NCI-H460 (cell line): ENCODE measurements around the gene ANKRD13C. TPM values are rescaled to one million over a fixed set of nuclear protein-coding genes. Genes with fewer than 3 reads are reported as not detected.
"Not testable (repeated sequence)": the region's sequence is repeated elsewhere in the genome, so short reads cannot be mapped to it uniquely, and the experiment has no call there.

Experiments used
- DNase-seq: peaks from one replicate; pipeline ENCODE4 v3.0.0-alpha.2; 2016; ENCODE audit warnings: low read depth; ENCODE audit errors: extremely low read depth
- polyA plus RNA-seq: library from polyadenylated mRNA; depleted of rRNA; stranded (reverse); fragments of >200 nt; gene quantifications from 2 replicates; pipeline ENCODE4 v1.2.3, GENCODE V29; 2014; cell fraction: nucleus; rRNA removed
- total RNA-seq: library from RNA; depleted of rRNA; stranded (reverse); fragments of >200 nt; shearing (Covaris generic); gene quantifications from 2 replicates; pipeline ENCODE4 v1.2.3, GENCODE V29; 2014; rRNA removed

The ANKRD13C gene
- 27.9 and 28.4 TPM in 2 replicates for total RNA-seq
- 12.3 and 17.8 TPM in 2 replicates for polyA plus RNA-seq

GRCh38 chr1:70354332-70355110 lies at the start of gene ANKRD13C:
ANKRD13C (minus strand) TSS chr1:70354722; CDS start chr1:70354408, 314 bp downstream.
- peak; percentile 94 for DNase-seq

- DNase-seq: no peak
Observed at GRCh38 chr1:70403759-70404158, 49.2 kb upstream of the ANKRD13C start.

- DNase-seq: no peak
Observed at GRCh38 chr1:70401974-70402373, 47.5 kb upstream of the ANKRD13C start.

- no peak for DNase-seq
Observed at GRCh38 chr1:70400335-70400734, 45.8 kb upstream of the ANKRD13C start.

GRCh38 chr1:70397013-70397412 lies 42.5 kb upstream of the ANKRD13C start:
- DNase-seq: no peak

- no peak for DNase-seq
Observed at GRCh38 chr1:70396607-70397006, 42.1 kb upstream of the ANKRD13C start.

- no peak for DNase-seq
Observed at GRCh38 chr1:70392626-70393025, 38.1 kb upstream of the ANKRD13C start.

- DNase-seq: no peak
Observed at GRCh38 chr1:70387507-70387906, 33.0 kb upstream of the ANKRD13C start.

GRCh38 chr1:70386121-70386520 lies 31.6 kb upstream of the ANKRD13C start:
- no peak for DNase-seq

GRCh38 chr1:70385477-70385876 lies 31.0 kb upstream of the ANKRD13C start:
- DNase-seq: no peak

- DNase-seq: no peak
Observed at GRCh38 chr1:70384542-70384941, 30.0 kb upstream of the ANKRD13C start.

- DNase-seq: no peak
Observed at GRCh38 chr1:70383483-70383882, 29.0 kb upstream of the ANKRD13C start.

- DNase-seq: no peak
Observed at GRCh38 chr1:70382682-70383081, 28.2 kb upstream of the ANKRD13C start.

- no peak for DNase-seq
Observed at GRCh38 chr1:70376196-70376595, 21.7 kb upstream of the ANKRD13C start.

GRCh38 chr1:70373580-70373979 lies 19.1 kb upstream of the ANKRD13C start:
- not testable (repeated sequence) for DNase-seq

- DNase-seq: no peak
Observed at GRCh38 chr1:70372426-70372825, 17.9 kb upstream of the ANKRD13C start.

- DNase-seq: not testable (repeated sequence)
Observed at GRCh38 chr1:70371586-70371985, 17.1 kb upstream of the ANKRD13C start.

- not testable (repeated sequence) for DNase-seq
Observed at GRCh38 chr1:70367397-70367796, 12.9 kb upstream of the ANKRD13C start.

GRCh38 chr1:70366997-70367396 lies 12.5 kb upstream of the ANKRD13C start:
- DNase-seq: not testable (repeated sequence)

- DNase-seq: not testable (repeated sequence)
Observed at GRCh38 chr1:70366425-70366952, 12.0 kb upstream of the ANKRD13C start.

- DNase-seq: no peak
Observed at GRCh38 chr1:70364439-70364838, 9.9 kb upstream of the ANKRD13C start.

- DNase-seq: no peak
Observed at GRCh38 chr1:70361727-70362398, 7.3 kb upstream of the ANKRD13C start.
